Stimulated activated CD8-positive, alpha-beta memory T cell treated with anti-CD3 and anti-CD28 coated beads, Interleukin-4, amount 100 ng/mL, for 24 hours (primary cell): ENCODE data around the gene S100A9.
"Not testable (repeated sequence)": the region's sequence is repeated elsewhere in the genome, so short reads cannot be mapped to it uniquely, and the experiment has no call there.

Source experiments
- DNase-seq: peaks from one replicate; pipeline ENCODE4 v3.0.0-alpha.2; 2020; ENCODE audit warnings: low read depth

S100A9 gene

GRCh38 chr1:153345187-153346076 is 12.2 kb upstream of the S100A9 start:
- no peak for DNase-seq

- no peak for DNase-seq
Measured at GRCh38 chr1:153346077-153346723, 11.5 kb upstream of the S100A9 start.

DNA sequence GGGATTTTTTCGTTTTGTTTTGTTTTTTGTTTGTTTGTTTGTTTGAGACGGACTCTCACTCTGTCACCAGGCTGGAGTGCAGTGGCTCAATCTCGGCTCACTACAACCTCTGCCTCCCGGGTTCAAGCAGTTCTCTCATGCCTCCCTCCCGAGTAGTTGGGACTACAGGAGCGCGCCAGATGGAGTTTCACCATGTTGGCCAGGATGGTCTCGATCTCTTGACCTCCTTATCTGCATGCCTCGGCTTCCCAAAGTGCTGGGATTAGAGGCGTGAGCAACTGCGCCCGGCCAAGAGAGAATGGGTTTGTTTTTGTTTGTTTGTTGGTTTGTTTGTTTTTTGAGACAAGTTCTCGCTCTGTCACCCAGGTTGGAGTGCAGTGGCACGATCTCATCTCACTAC is 10.6 kb upstream of the S100A9 start:
- DNase-seq, result not testable (repeated sequence)

DNA sequence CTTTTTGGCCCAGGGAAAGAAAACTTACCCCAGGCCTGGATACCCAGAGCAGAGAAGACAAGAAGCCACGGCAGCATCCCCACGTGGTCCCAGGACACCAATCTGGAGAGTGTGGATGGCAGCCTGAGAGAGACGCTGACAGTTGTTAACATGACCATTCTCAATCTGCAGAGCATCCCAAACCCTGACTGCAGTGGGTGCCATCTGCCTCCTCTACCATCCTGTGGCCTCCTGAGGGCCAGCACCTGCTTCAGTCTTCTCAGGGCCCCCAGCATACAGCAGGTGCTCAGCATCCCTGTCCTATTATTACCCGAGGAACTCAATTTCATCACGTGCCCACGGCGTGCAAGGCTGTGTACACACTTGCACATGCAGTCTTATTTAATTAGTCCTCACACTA is 9.8 kb upstream of the S100A9 start:
- no peak for DNase-seq

DNA sequence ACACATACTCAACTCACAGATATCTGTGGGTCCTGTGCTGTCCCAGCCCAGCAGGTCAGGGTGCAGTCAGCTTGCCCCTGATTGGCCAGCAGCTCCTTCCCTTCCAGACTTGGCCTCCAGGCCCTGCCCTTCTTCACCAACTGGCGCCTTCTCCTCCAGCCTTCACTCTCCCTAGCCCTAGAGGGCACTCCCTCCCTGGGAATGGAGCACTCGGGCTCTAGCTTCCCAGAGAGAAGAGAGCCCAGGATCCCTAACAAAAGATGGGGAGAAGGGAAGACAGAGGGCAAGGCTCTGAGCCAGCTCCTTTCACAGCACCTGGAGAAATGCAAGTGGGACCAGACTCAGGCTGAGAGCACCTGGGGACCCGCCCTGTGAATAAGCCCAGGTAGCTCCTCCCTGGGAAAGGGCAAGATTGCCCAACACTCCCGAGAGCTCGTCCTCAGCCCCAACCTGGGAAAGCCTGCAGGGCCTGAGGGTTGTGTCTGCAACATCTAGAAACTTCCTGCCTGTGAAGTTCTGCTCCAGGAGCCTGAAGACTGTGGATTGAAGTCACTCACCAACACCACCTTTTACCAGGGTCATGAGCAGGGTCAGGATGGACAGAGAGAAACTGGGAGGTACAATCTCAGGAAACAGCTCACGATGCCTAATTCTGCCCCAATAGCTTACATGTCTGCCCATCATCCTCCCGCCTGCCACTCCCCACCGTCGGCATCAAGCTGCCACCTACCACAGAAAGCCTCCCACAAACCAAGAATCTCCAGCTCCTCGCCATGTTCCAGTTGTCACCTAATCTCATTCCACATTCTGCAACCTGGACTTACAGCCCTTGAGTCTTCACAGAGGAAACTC is 8.9 kb upstream of the S100A9 start, which contains the start of gene PGLYRP4:
Gene PGLYRP4, minus strand, starts transcription at position 331 of the 852 bp plus-strand sequence. CDS start 909 bp downstream, outside the sequence.
- no peak for DNase-seq

DNA sequence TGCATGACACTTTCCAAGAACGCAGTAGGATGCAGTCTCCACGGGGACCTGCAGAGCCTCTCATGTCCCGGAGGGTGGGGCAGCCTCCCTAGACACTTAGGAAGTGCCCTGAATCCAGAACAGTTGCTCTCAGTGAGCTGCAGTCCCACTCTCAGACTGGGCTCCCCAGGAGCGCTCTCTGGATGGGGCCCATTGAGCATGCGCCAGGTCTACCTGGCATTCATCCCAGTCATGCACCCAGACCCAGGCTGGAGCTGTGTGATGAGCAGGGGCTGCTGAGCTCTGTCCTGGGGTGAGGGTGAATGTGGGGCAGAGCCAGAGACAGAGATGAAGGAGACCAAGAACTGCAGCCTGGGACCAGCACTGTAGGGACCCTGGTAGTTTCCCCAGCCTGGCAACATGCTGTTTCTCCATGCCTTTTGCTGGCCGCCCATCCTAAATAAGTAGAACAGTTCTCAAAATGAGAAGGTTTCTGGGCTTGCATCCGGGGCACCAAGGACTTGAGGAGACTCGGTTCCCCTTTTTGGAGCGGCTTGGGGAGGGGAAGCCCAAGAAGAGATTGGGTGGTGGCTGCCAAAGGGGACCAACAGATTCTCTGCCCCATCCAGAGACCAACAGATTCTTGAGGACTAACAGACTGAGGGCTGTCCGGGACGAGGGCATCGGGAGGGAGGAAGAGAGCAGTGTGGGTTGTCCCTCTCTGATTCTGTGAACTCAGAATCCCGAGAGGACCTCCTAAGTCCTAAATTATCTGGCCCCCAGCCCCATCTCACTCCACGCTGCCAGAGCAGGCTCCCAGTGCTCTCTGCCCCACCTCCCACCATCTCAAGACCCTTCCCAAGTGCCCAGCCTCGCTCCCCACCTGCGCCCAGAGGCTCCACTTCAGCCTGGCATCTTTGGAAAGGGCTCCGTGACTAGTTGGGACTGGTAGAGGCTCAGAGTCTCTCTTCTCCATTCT is 8.0 kb upstream of the S100A9 start:
- no peak for DNase-seq

GRCh38 chr1:153350321-153350957 is 7.2 kb upstream of the S100A9 start:
- no peak for DNase-seq

DNA sequence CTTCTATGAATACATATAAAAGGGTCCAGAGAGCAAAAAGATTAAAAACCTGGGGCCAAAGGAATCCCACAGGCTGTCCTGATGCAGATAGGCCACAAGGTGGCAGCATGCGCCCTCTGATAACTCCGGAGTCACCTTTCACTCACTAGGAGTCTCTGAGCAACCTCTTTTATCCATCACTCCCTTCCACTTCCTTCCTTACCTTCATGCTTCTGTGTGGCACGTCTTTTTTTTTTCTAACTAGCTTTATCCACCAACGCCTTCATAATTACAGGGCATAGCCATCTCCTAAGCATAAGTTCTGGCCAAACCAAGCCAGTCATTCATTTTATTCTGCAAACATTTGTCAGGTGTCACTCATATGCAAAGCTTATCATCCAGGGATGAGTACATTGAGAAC is 5.1 kb upstream of the S100A9 start:
- DNase-seq, result peak; percentile 31

- DNase-seq, result no peak
Measured at GRCh38 chr1:153353226-153353947, 4.3 kb upstream of the S100A9 start.

DNA sequence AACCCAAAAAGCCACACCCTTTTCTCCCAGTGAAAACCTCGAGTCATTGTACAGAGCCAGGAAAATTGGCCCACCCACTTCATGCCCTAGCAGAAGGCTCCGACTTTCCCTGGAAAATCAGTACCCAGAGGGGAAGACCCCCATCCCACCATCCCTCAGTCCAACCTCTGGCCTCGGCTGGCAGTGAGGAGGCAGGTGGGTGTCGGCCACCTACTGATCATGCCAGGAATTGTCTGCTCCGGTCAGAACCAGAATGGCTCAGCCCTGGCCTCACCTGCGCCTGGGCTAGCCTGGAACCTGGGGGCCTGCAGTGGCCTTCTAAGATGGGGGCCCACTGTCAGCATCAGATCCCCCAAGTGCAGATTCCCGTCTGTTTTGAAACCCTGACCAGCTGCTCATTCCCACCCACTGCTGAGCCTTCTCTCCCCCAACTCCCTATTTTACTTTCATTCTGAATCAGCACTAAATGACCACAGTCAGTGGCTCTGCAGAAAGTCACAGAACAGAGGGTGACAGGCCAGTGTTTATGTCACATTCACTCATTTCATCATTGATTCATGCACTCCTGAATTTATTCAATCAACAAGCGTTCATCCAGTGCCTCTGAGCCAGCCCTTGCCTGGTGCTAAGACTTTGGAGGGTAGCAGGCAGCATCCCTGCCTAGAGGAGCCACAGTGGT is 3.0 kb upstream of the S100A9 start:
- no peak for DNase-seq

- DNase-seq, result no peak
Measured at GRCh38 chr1:153355445-153356071, 2.1 kb upstream of the S100A9 start.

- DNase-seq, result no peak
Measured at GRCh38 chr1:153356392-153357075, 1.1 kb upstream of the S100A9 start.

DNA sequence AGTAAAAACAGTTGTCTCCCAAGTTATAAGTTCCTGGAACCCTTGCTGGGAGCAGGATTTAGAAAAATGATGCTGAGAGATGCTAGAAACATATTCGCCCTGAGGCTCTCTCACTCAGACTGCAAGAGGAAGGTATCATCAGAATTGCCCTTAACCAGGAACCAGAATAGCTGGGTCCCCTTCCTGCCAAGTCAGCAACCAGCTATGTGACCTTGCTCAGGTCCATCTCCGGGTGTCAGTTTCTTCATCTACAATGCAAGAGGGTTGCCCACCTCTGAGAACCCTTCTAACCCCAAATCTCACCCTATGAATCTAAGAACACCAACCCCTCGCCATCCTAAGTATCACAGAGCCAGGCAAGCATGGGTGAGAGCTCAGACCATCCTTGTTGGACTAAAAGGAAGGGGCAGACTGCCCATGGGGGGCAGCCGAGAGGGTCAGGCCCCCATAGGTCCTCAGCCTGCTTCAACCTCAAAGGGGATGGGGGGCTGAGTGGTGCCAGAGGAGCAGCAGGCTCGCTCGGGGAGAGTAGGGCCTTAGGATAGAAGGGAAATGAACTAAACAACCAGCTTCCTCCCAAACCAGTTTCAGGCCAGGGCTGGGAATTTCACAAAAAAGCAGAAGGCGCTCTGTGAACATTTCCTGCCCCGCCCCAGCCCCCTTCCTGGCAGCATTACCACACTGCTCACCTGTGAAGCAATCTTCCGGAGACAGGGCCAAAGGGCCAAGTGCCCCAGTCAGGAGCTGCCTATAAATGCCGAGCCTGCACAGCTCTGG is 390 bp upstream of the S100A9 start:
- no peak for DNase-seq

GRCh38 chr1:153358691-153358975 is 979 bp downstream of the S100A9 start:
- DNase-seq, result no peak

GRCh38 chr1:153359241-153359640 is 1.6 kb downstream of the S100A9 start:
- no peak for DNase-seq

- DNase-seq, result no peak
Measured at GRCh38 chr1:153360190-153360589, 2.5 kb downstream of the S100A9 start.

GRCh38 chr1:153360592-153361479 is 3.2 kb downstream of the S100A9 start:
- no peak for DNase-seq
